ENCODE results near the gene CERS6. TPM values are rescaled to one million over a fixed set of nuclear protein-coding genes. Genes with fewer than 3 reads are reported as not detected.

The CERS6 gene
- total RNA-seq, 2 donors from 2014 or later: 11.2 to 18.5 TPM

DNA sequence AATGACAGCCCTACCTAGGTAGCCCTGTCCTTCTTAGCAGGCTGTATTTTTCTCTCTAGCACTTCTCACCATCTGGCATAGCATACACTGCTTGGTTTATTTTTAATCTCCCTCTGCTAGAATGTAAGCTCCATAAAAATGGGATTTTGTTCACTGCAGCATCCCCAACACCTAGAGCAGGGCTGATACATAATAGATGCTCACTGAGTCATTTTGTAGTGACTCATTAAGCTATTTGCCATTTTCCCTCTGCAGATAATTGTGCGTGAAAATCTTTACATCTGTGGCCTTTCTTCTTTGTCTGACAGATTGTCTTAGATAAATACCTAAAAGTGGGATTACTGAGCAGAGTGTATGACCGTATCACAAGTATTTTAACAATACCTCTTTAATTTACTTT, 82.5 kb downstream of the CERS6 start:
- peaks cover 15 to 17% of the 10 kb centered on the region in 2 donors for H3K36me3 Mint-ChIP-seq (ENCODE audit: insufficient read depth in 2 of 2)
- peaks cover 7 to 9% of the 10 kb centered on the region in 2 donors for H3K9me3 Mint-ChIP-seq
- peak; percentile 30 to 63 for ATAC-seq (replicated peaks in 1 of 2)
- no peaks in the 10 kb centered on the region for H3K27me3 Mint-ChIP-seq (ENCODE audit: low read depth)
- H3K4me1 Mint-ChIP-seq (ENCODE audit: low read depth): peaks cover 48% of the 10 kb centered on the region
- no peak overlapping the region for H3K4me3 Mint-ChIP-seq
- no peak for DNase-seq
- no peak overlapping the region for H3K27ac Mint-ChIP-seq

DNA sequence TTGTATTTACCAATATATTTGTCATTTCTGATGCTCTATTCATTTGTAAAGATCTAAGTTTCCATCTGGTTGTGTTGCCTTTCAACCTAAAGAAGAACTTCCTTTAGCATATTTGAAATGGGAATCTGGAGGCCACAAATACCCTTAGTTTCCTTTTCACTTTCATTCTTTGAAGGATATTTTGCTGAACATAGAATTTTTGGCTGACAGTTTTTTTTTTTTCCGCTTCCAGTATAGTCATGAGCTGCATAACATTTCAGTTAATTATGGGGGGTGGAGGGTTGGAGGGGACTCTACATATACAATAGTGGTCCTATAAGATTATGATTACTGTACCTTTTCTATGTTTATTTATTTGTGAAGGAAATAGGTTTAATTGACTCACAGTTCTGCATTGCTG, 83.9 kb downstream of the CERS6 start:
- H3K36me3 Mint-ChIP-seq (ENCODE audit: insufficient read depth in 2 of 2): peaks cover 15 to 16% of the 10 kb centered on the region in 2 donors
- H3K27ac Mint-ChIP-seq: no peak overlapping the region
- no peaks in the 10 kb centered on the region for H3K27me3 Mint-ChIP-seq (ENCODE audit: low read depth)
- no peak for ATAC-seq (replicated peaks in 1 of 2)
- H3K4me3 Mint-ChIP-seq: no peak overlapping the region
- peaks cover 36% of the 10 kb centered on the region for H3K4me1 Mint-ChIP-seq (ENCODE audit: low read depth)
- no peak for DNase-seq
- peaks cover 8 to 9% of the 10 kb centered on the region in 2 donors for H3K9me3 Mint-ChIP-seq

- Mint-ChIP-seq H3K9me3 (peaks cover 8 to 9% of the 10 kb centered on the region in 2 donors), H3K4me1 (ENCODE audit: low read depth) (peaks cover 31% of the 10 kb centered on the region), H3K27ac (no peak overlapping the region), H3K27me3 (ENCODE audit: low read depth) (no peaks in the 10 kb centered on the region), H3K4me3 (no peak overlapping the region), H3K36me3 (ENCODE audit: insufficient read depth in 2 of 2) (peaks cover 15 to 16% of the 10 kb centered on the region in 2 donors)
- no peak for ATAC-seq (replicated peaks in 1 of 2)
- no peak for DNase-seq
Measured at GRCh38 chr2:168541858-168542257, 85.8 kb downstream of the CERS6 start.

- peaks cover 19% of the 10 kb centered on the region for H3K4me1 Mint-ChIP-seq (ENCODE audit: low read depth)
- H3K9me3 Mint-ChIP-seq: peaks cover 6 to 9% of the 10 kb centered on the region in 2 donors
- ATAC-seq (replicated peaks in 1 of 2): no peak
- H3K36me3 Mint-ChIP-seq (ENCODE audit: insufficient read depth in 2 of 2): peaks cover 15 to 16% of the 10 kb centered on the region in 2 donors
- DNase-seq: no peak
- no peak overlapping the region for H3K4me3 Mint-ChIP-seq
- H3K27me3 Mint-ChIP-seq (ENCODE audit: low read depth): no peaks in the 10 kb centered on the region
- no peak overlapping the region for H3K27ac Mint-ChIP-seq
Measured at GRCh38 chr2:168543037-168543436, 87.0 kb downstream of the CERS6 start.

- H3K4me3 Mint-ChIP-seq: no peak overlapping the region
- H3K9me3 Mint-ChIP-seq: peaks cover 6 to 7% of the 10 kb centered on the region in 2 donors
- peaks cover 13 to 16% of the 10 kb centered on the region in 2 donors for H3K36me3 Mint-ChIP-seq (ENCODE audit: insufficient read depth in 2 of 2)
- no peak overlapping the region for H3K27ac Mint-ChIP-seq
- H3K4me1 Mint-ChIP-seq (ENCODE audit: low read depth): peaks cover 12% of the 10 kb centered on the region
- H3K27me3 Mint-ChIP-seq (ENCODE audit: low read depth): no peaks in the 10 kb centered on the region
- DNase-seq (no peak), ATAC-seq (replicated peaks in 1 of 2) (no peak)
Measured at GRCh38 chr2:168543935-168544334, 87.9 kb downstream of the CERS6 start.

DNA sequence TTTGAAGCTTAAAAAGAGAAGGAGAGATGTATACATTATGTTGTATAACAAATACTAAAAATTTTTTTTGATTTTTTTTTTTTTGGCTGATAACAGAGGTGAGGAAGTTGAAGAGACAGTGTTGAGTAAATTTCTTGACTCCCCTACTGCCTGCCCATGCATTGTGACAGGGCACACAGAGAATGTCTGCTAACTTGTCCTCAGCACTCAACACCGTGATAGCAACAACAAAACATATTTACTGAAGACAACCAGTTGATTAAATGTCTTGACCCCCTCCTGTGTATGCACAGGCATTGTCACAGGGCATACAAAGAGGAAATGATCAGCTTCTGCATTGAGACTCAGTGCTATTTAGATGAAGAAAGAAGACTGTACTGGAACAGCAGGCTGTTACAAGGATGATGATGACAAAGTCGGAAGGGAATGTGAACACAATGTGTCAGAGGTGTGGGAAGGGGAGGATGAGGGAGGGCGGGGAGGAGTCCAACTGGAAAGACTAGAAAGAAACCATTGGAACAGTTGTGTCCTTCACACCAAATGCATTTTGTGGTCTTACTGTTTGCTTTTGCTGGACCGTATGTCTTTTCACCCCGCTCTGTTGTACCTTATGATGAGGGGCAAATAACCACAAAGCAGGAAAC, 89.5 kb downstream of the CERS6 start:
- Mint-ChIP-seq H3K4me1 (ENCODE audit: low read depth) (peaks cover 12% of the 10 kb centered on the region), H3K9me3 (peaks cover 3 to 6% of the 10 kb centered on the region in 2 donors), H3K27me3 (ENCODE audit: low read depth) (no peaks in the 10 kb centered on the region), H3K4me3 (no peak overlapping the region), H3K36me3 (ENCODE audit: insufficient read depth in 2 of 2) (peaks cover 8 to 14% of the 10 kb centered on the region in 2 donors), H3K27ac (no peak overlapping the region)
- DNase-seq (no peak), ATAC-seq (replicated peaks in 1 of 2) (no peak)

GRCh38 chr2:168550670-168551069, 94.6 kb downstream of the CERS6 start:
- H3K4me1 Mint-ChIP-seq (ENCODE audit: low read depth): peaks cover 24% of the 10 kb centered on the region
- H3K9me3 Mint-ChIP-seq: no peaks in the 10 kb centered on the region
- H3K27me3 Mint-ChIP-seq (ENCODE audit: low read depth): no peaks in the 10 kb centered on the region
- DNase-seq (no peak), ATAC-seq (replicated peaks in 1 of 2) (no peak)
- no peak overlapping the region for H3K27ac Mint-ChIP-seq
- no peak overlapping the region for H3K4me3 Mint-ChIP-seq
- H3K36me3 Mint-ChIP-seq (ENCODE audit: insufficient read depth in 2 of 2): peaks cover 0 to 13% of the 10 kb centered on the region in 2 donors

- Mint-ChIP-seq H3K4me3 (no peak overlapping the region), H3K9me3 (no peaks in the 10 kb centered on the region), H3K4me1 (ENCODE audit: low read depth) (peaks cover 22% of the 10 kb centered on the region), H3K27ac (no peak overlapping the region), H3K36me3 (ENCODE audit: insufficient read depth in 2 of 2) (peaks cover 0 to 13% of the 10 kb centered on the region in 2 donors), H3K27me3 (ENCODE audit: low read depth) (no peaks in the 10 kb centered on the region)
- DNase-seq (no peak), ATAC-seq (replicated peaks in 1 of 2) (no peak)
Measured at GRCh38 chr2:168552450-168552856, 96.4 kb downstream of the CERS6 start.

GRCh38 chr2:168555283-168555682, 99.2 kb downstream of the CERS6 start:
- DNase-seq: no peak
- Mint-ChIP-seq H3K4me1 (ENCODE audit: low read depth) (peaks cover 38% of the 10 kb centered on the region), H3K27ac (no peak overlapping the region), H3K27me3 (ENCODE audit: low read depth) (no peaks in the 10 kb centered on the region), H3K4me3 (no peak overlapping the region), H3K9me3 (peaks cover 0 to 6% of the 10 kb centered on the region in 2 donors), H3K36me3 (ENCODE audit: insufficient read depth in 2 of 2) (peaks cover 0 to 12% of the 10 kb centered on the region in 2 donors)
- ATAC-seq (replicated peaks in 1 of 2): no peak

DNA sequence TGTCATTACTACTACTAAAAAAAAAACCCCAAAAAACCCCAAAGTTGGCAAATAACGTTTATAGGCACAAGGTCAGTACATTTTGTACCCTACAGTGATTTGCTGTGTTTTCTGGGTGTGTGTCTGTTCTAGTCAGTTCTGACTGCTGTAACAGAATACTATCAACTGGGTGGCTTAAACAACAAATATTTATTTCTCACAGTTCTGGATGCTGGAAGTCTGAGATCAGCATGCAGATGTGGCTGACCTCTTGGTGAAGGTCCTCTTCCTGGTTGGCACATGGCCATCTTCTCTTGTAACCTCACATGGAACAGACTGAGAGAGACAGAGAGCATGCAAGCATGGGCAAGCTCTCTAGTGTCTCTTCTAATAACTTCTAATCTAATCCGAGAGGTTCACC, 103.1 kb downstream of the CERS6 start:
- peaks cover 22% of the 10 kb centered on the region for H3K4me1 Mint-ChIP-seq (ENCODE audit: low read depth)
- H3K27ac Mint-ChIP-seq: no peak overlapping the region
- H3K27me3 Mint-ChIP-seq (ENCODE audit: low read depth): no peaks in the 10 kb centered on the region
- DNase-seq (no peak), ATAC-seq (replicated peaks in 1 of 2) (no peak)
- peaks cover 0 to 7% of the 10 kb centered on the region in 2 donors for H3K9me3 Mint-ChIP-seq
- no peak overlapping the region for H3K4me3 Mint-ChIP-seq
- H3K36me3 Mint-ChIP-seq (ENCODE audit: insufficient read depth in 2 of 2): peaks cover 2 to 12% of the 10 kb centered on the region in 2 donors

- no peak overlapping the region for H3K4me3 Mint-ChIP-seq
- peaks cover 2 to 12% of the 10 kb centered on the region in 2 donors for H3K36me3 Mint-ChIP-seq (ENCODE audit: insufficient read depth in 2 of 2)
- peaks cover 0 to 7% of the 10 kb centered on the region in 2 donors for H3K9me3 Mint-ChIP-seq
- no peak overlapping the region for H3K27ac Mint-ChIP-seq
- no peak for DNase-seq
- no peaks in the 10 kb centered on the region for H3K27me3 Mint-ChIP-seq (ENCODE audit: low read depth)
- no peak for ATAC-seq (replicated peaks in 1 of 2)
- H3K4me1 Mint-ChIP-seq (ENCODE audit: low read depth): peaks cover 32% of the 10 kb centered on the region
Measured at GRCh38 chr2:168560817-168561499, 104.9 kb downstream of the CERS6 start.

GRCh38 chr2:168561991-168562390, 105.9 kb downstream of the CERS6 start:
- Mint-ChIP-seq H3K4me3 (no peak overlapping the region), H3K27me3 (ENCODE audit: low read depth) (no peaks in the 10 kb centered on the region), H3K4me1 (ENCODE audit: low read depth) (peaks cover 32% of the 10 kb centered on the region), H3K36me3 (ENCODE audit: insufficient read depth in 2 of 2) (peaks cover 2 to 12% of the 10 kb centered on the region in 2 donors), H3K27ac (peak overlapping the region; percentile 68), H3K9me3 (peaks cover 0 to 7% of the 10 kb centered on the region in 2 donors)
- DNase-seq (no peak), ATAC-seq (replicated peaks in 1 of 2) (no peak)

DNA sequence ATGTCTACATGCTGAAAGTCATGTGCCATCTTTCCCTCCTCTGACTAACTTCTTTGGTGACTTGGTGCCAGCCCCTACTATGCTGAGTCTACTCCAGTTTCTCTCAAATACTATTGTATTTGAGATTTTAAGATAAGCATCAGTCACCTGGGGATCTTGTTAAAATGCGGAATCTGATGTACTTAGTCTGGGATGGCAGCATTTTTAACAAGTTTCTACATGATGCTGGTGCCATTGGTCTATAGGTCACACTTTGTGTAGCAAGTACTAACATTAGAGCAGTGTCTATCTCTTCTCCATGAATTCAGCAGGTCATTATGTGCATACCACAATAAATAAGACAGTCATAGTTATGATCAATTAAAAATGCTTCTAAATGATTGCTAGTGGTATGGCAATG, 106.9 kb downstream of the CERS6 start:
- Mint-ChIP-seq H3K9me3 (peaks cover 0 to 7% of the 10 kb centered on the region in 2 donors), H3K27me3 (ENCODE audit: low read depth) (no peaks in the 10 kb centered on the region), H3K4me1 (ENCODE audit: low read depth) (peaks cover 30% of the 10 kb centered on the region), H3K36me3 (ENCODE audit: insufficient read depth in 2 of 2) (peaks cover 2 to 12% of the 10 kb centered on the region in 2 donors), H3K4me3 (no peak overlapping the region), H3K27ac (no peak overlapping the region)
- no peak for DNase-seq
- ATAC-seq (replicated peaks in 1 of 2): no peak
